ENCODE measurements around the gene ATG16L1. TPM values are rescaled to one million over a fixed set of nuclear protein-coding genes. Genes with fewer than 3 reads are reported as not detected.

ATG16L1 gene
- total RNA-seq: 18.3 TPM

GRCh38 chr2:233251306-233252116 is at the start of gene ATG16L1:
ATG16L1 (plus strand) TSS chr2:233251673; CDS start chr2:233251828, 155 bp downstream.
- Histone ChIP-seq H3K9me3 (ENCODE audit: control insufficient read depth in 3 of 3, low read length in 3 of 3) (no peaks in the 10 kb centered on the region), H3K4me3 (ENCODE audit: low read length in 3 of 3) (peak within 1 kb of the TSS; percentile 94 to 96 (median 95)), H3K27ac (ENCODE audit: low read depth, low read length) (peak within 1 kb of the TSS; percentile 75), H3K36me3 (ENCODE audit: control insufficient read depth in 3 of 3, insufficient read depth in 3 of 3, low read length in 3 of 3) (peaks cover 0 to 12% (median 0%) of the 10 kb centered on the region in 3 donors), H3K9ac (ENCODE audit: low read depth in 1 of 3, low read length in 3 of 3) (peak within 1 kb of the TSS; percentile 84 to 92 (median 90)), H3K27me3 (ENCODE audit: control insufficient read depth in 3 of 3, insufficient read depth in 3 of 3, low read length in 3 of 3) (no peaks in the 10 kb centered on the region), H3K4me1 (ENCODE audit: control insufficient read depth in 3 of 3, insufficient read depth in 3 of 3, low read length in 3 of 3) (peaks cover 11 to 21% (median 17%) of the 10 kb centered on the region in 3 donors)

GRCh38 chr2:233202531-233202944 is 48.9 kb upstream of the ATG16L1 start:
- H3K9ac ChIP-seq (ENCODE audit: low read depth in 1 of 3, low read length in 3 of 3): no peak overlapping the region
- peaks cover 0 to 2% (median 0%) of the 10 kb centered on the region in 3 donors for H3K4me1 ChIP-seq (ENCODE audit: control insufficient read depth in 3 of 3, insufficient read depth in 3 of 3, low read length in 3 of 3)
- H3K36me3 ChIP-seq (ENCODE audit: control insufficient read depth in 3 of 3, insufficient read depth in 3 of 3, low read length in 3 of 3): peaks cover 0 to 2% (median 0%) of the 10 kb centered on the region in 3 donors
- H3K9me3 ChIP-seq (ENCODE audit: control insufficient read depth in 3 of 3, low read length in 3 of 3): peaks cover 0 to 15% (median 8%) of the 10 kb centered on the region in 3 donors
- H3K27me3 ChIP-seq (ENCODE audit: control insufficient read depth in 3 of 3, insufficient read depth in 3 of 3, low read length in 3 of 3): no peaks in the 10 kb centered on the region
- no peak overlapping the region for H3K4me3 ChIP-seq (ENCODE audit: low read length in 3 of 3)
- H3K27ac ChIP-seq (ENCODE audit: low read depth, low read length): no peak overlapping the region

- Histone ChIP-seq H3K4me3 (ENCODE audit: low read length in 3 of 3) (no peak overlapping the region), H3K27ac (ENCODE audit: low read depth, low read length) (no peak overlapping the region), H3K27me3 (ENCODE audit: control insufficient read depth in 3 of 3, insufficient read depth in 3 of 3, low read length in 3 of 3) (peaks cover 0 to 3% (median 0%) of the 10 kb centered on the region in 3 donors), H3K4me1 (ENCODE audit: control insufficient read depth in 3 of 3, insufficient read depth in 3 of 3, low read length in 3 of 3) (peaks cover 0 to 2% (median 0%) of the 10 kb centered on the region in 3 donors), H3K9ac (ENCODE audit: low read depth in 1 of 3, low read length in 3 of 3) (no peak overlapping the region), H3K9me3 (ENCODE audit: control insufficient read depth in 3 of 3, low read length in 3 of 3) (peaks cover 0 to 15% (median 8%) of the 10 kb centered on the region in 3 donors), H3K36me3 (ENCODE audit: control insufficient read depth in 3 of 3, insufficient read depth in 3 of 3, low read length in 3 of 3) (peaks cover 0 to 2% (median 0%) of the 10 kb centered on the region in 3 donors)
Measured at GRCh38 chr2:233203060-233203459, 48.4 kb upstream of the ATG16L1 start.

DNA sequence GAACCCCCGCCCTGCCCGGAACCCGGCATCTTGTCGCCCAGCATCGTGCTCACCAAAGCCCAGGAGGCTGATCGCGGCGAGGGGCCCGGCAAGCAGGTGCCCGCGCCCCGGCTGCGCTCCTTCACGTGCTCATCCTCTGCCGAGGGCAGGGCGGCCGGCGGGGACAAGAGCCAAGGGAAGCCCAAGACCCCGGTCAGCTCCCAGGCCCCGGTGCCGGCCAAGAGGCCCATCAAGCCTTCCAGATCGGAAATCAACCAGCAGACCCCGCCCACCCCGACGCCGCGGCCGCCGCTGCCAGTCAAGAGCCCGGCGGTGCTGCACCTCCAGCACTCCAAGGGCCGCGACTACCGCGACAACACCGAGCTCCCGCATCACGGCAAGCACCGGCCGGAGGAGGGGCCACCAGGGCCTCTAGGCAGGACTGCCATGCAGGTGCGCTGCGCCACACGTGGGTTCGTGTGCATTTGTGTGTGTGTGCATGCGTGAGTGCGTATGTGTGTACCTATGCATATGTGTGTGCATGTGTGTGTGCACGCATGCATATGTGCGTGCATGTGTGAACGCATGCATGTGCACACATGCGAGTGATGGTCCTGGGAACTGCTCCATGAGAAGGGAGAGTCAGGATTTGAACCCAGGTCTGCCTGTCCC is 47.1 kb upstream of the ATG16L1 start:
- Histone ChIP-seq H3K9ac (ENCODE audit: low read depth in 1 of 3, low read length in 3 of 3) (no peak overlapping the region), H3K9me3 (ENCODE audit: control insufficient read depth in 3 of 3, low read length in 3 of 3) (peaks cover 0 to 15% (median 8%) of the 10 kb centered on the region in 3 donors), H3K27me3 (ENCODE audit: control insufficient read depth in 3 of 3, insufficient read depth in 3 of 3, low read length in 3 of 3) (peaks cover 0 to 4% (median 4%) of the 10 kb centered on the region in 3 donors), H3K4me3 (ENCODE audit: low read length in 3 of 3) (no peak overlapping the region), H3K27ac (ENCODE audit: low read depth, low read length) (no peak overlapping the region), H3K4me1 (ENCODE audit: control insufficient read depth in 3 of 3, insufficient read depth in 3 of 3, low read length in 3 of 3) (peaks cover 0 to 2% (median 0%) of the 10 kb centered on the region in 3 donors), H3K36me3 (ENCODE audit: control insufficient read depth in 3 of 3, insufficient read depth in 3 of 3, low read length in 3 of 3) (peaks cover 0 to 2% (median 0%) of the 10 kb centered on the region in 3 donors)

DNA sequence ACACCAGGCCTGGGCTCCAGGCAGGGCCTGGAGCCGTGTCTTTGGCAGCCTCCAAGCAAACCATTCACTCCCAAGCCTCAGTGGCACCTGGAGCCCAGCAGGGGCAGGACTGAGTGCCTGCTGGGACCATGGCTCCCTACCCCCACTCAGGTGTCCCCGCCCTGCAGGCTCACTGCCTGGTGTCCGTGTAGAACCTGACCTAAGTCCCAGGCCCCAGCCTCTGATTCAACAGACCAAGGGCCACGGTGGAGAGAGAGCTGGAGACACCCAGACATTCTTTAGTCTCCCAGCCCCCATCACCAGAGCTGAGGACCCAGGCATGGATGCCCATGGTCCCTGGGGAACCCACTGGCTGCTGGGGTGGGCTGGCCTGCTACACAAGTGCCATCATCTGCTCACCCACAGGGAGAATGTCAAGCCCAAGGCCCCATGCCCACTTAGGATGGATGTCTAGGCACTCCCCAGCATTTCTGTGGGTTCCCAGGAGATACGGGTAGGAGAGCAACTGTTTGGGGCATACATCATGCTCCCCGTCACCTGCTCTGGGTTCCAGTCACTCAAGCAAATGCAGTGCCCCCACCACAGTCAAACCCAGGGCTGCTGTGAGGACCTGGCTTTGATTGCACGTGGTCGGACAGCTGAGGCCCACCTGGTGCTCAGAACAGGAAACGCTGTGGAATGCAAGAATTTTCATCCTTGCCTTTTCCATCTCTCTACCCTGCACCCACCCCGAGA is 42.9 kb upstream of the ATG16L1 start:
- Histone ChIP-seq H3K27me3 (ENCODE audit: control insufficient read depth in 3 of 3, insufficient read depth in 3 of 3, low read length in 3 of 3) (peaks cover 0 to 4% (median 4%) of the 10 kb centered on the region in 3 donors), H3K9me3 (ENCODE audit: control insufficient read depth in 3 of 3, low read length in 3 of 3) (peaks cover 0 to 2% (median 0%) of the 10 kb centered on the region in 3 donors), H3K27ac (ENCODE audit: low read depth, low read length) (no peak overlapping the region), H3K36me3 (ENCODE audit: control insufficient read depth in 3 of 3, insufficient read depth in 3 of 3, low read length in 3 of 3) (peaks cover 0 to 2% (median 0%) of the 10 kb centered on the region in 3 donors), H3K9ac (ENCODE audit: low read depth in 1 of 3, low read length in 3 of 3) (no peak overlapping the region), H3K4me1 (ENCODE audit: control insufficient read depth in 3 of 3, insufficient read depth in 3 of 3, low read length in 3 of 3) (peaks cover 16 to 18% (median 18%) of the 10 kb centered on the region in 3 donors), H3K4me3 (ENCODE audit: low read length in 3 of 3) (no peak overlapping the region)

- Histone ChIP-seq H3K9ac (ENCODE audit: low read depth in 1 of 3, low read length in 3 of 3) (no peak overlapping the region), H3K27ac (ENCODE audit: low read depth, low read length) (no peak overlapping the region), H3K4me3 (ENCODE audit: low read length in 3 of 3) (no peak overlapping the region), H3K27me3 (ENCODE audit: control insufficient read depth in 3 of 3, insufficient read depth in 3 of 3, low read length in 3 of 3) (peaks cover 0 to 4% (median 4%) of the 10 kb centered on the region in 3 donors), H3K9me3 (ENCODE audit: control insufficient read depth in 3 of 3, low read length in 3 of 3) (peaks cover 0 to 2% (median 0%) of the 10 kb centered on the region in 3 donors), H3K36me3 (ENCODE audit: control insufficient read depth in 3 of 3, insufficient read depth in 3 of 3, low read length in 3 of 3) (peaks cover 0 to 2% (median 0%) of the 10 kb centered on the region in 3 donors), H3K4me1 (ENCODE audit: control insufficient read depth in 3 of 3, insufficient read depth in 3 of 3, low read length in 3 of 3) (peaks cover 16 to 18% (median 18%) of the 10 kb centered on the region in 3 donors)
Measured at GRCh38 chr2:233209117-233209532, 42.3 kb upstream of the ATG16L1 start.

DNA sequence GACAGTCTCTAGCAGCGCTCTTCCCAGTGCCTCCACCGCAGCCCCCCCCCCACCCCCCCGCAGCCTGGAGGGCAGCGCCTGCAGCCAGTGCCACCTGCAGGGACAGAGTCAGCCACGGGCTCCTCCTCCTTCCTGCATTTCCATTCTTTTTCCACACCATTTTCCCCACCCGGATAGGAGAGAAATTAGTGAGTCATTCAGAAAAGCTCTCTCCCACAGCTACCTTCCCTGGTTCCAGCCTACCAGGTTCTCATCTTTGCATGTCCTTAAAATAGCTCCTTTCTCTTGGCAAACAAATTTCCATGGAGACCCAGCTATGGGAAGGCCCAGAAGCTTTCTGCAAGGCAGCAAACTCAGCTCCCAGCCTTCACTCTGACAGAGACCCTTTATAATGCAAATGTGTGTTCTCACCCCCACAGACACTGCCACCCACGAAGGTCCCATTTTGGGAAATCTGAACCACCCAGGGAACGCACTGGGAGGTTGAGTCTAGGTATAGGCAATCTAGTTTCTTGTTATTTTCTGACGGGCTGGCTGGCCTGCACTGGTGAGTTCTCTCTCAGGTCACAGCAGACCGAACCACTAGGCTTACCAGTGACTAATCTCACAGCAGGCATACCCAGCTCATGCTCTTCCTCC is 41.8 kb upstream of the ATG16L1 start:
- Histone ChIP-seq H3K4me3 (ENCODE audit: low read length in 3 of 3) (no peak overlapping the region), H3K9me3 (ENCODE audit: control insufficient read depth in 3 of 3, low read length in 3 of 3) (peaks cover 0 to under 1% (median 0%) of the 10 kb centered on the region in 3 donors), H3K27me3 (ENCODE audit: control insufficient read depth in 3 of 3, insufficient read depth in 3 of 3, low read length in 3 of 3) (peaks cover 0 to 4% (median 4%) of the 10 kb centered on the region in 3 donors), H3K4me1 (ENCODE audit: control insufficient read depth in 3 of 3, insufficient read depth in 3 of 3, low read length in 3 of 3) (peaks cover 16 to 18% (median 18%) of the 10 kb centered on the region in 3 donors), H3K36me3 (ENCODE audit: control insufficient read depth in 3 of 3, insufficient read depth in 3 of 3, low read length in 3 of 3) (peaks cover 0 to 1% (median 0%) of the 10 kb centered on the region in 3 donors), H3K9ac (ENCODE audit: low read depth in 1 of 3, low read length in 3 of 3) (no peak overlapping the region), H3K27ac (ENCODE audit: low read depth, low read length) (no peak overlapping the region)

- H3K27me3 ChIP-seq (ENCODE audit: control insufficient read depth in 3 of 3, insufficient read depth in 3 of 3, low read length in 3 of 3): peaks cover 0 to 4% (median 4%) of the 10 kb centered on the region in 3 donors
- H3K36me3 ChIP-seq (ENCODE audit: control insufficient read depth in 3 of 3, insufficient read depth in 3 of 3, low read length in 3 of 3): no peaks in the 10 kb centered on the region
- H3K9me3 ChIP-seq (ENCODE audit: control insufficient read depth in 3 of 3, low read length in 3 of 3): no peaks in the 10 kb centered on the region
- no peak overlapping the region for H3K27ac ChIP-seq (ENCODE audit: low read depth, low read length)
- no peak overlapping the region for H3K4me3 ChIP-seq (ENCODE audit: low read length in 3 of 3)
- peaks cover 16 to 18% (median 18%) of the 10 kb centered on the region in 3 donors for H3K4me1 ChIP-seq (ENCODE audit: control insufficient read depth in 3 of 3, insufficient read depth in 3 of 3, low read length in 3 of 3)
- no peak overlapping the region for H3K9ac ChIP-seq (ENCODE audit: low read depth in 1 of 3, low read length in 3 of 3)
Measured at GRCh38 chr2:233210281-233210680, 41.2 kb upstream of the ATG16L1 start.

Data from skeletal muscle tissue (tissue), 4 donors.